PFSK-1 (cell line): ENCODE data around the gene GALNT9.

Experiments used
- FOXP2 ChIP-seq: optimal IDR thresholded peaks from 2 replicates; pipeline ENCODE3; 2011; ENCODE audit warnings: borderline replicate concordance, control low read depth, inconsistent platforms; ENCODE audit not compliant: insufficient read depth; ENCODE audit errors: extremely low read length, extremely low read depth
- POLR2AphosphoS5 ChIP-seq: IDR thresholded peaks from 2 replicates; pipeline ENCODE4 v1.6.1; 2012; ENCODE audit warnings: low read depth, mild to moderate bottlenecking, control low read depth, low read length, moderate library complexity
- SIN3A ChIP-seq: IDR thresholded peaks from 2 replicates; pipeline ENCODE4 v1.6.1; 2012; ENCODE audit warnings: mild to moderate bottlenecking, low read length, moderate library complexity, borderline replicate concordance; ENCODE audit not compliant: insufficient read depth
- TAF1 ChIP-seq: IDR thresholded peaks from 2 replicates; pipeline ENCODE4 v1.6.1; 2012; ENCODE audit warnings: low read length, control low read depth, borderline replicate concordance; ENCODE audit not compliant: insufficient read depth
- TF ChIP-seq, protein P1 (sequence below), 2 experiments: IDR thresholded peaks; 2 replicates each; pipeline versions ENCODE4 v1.6.1 to v1.8.0; 2011 to 2012; ENCODE audit warnings: low read depth in 2 of 2, low read length in 2 of 2, control low read depth in 1 of 2, inconsistent platforms in 1 of 2, mild to moderate bottlenecking in 1 of 2, moderate library complexity in 1 of 2; ENCODE audit not compliant: insufficient read depth in 1 of 2

Gene GALNT9

DNA sequence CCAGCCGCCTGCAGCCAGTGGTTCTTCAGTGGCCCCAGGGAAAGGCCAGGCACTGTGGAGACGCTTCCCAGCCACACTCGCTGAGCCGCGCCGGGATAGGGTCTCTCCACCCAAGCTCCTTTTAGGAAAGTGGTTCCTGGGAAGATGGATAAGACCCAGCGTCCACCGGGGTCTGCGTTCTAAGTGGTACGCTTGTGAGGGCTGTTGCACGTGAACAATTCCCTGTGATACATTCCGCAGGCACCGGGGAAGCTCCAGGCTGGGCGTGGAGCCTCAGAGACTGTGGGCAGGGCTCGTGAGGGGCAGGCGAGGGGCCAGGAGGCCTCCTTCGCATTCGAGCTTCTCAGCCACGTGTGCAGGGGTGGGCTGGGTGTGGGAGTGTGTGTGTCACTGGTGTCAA is 48.4 kb downstream of the GALNT9 start:
- TF ChIP-seq TAF1: no peak
- no peak for TF ChIP-seq FOXP2
- TF ChIP-seq, protein P1, sequence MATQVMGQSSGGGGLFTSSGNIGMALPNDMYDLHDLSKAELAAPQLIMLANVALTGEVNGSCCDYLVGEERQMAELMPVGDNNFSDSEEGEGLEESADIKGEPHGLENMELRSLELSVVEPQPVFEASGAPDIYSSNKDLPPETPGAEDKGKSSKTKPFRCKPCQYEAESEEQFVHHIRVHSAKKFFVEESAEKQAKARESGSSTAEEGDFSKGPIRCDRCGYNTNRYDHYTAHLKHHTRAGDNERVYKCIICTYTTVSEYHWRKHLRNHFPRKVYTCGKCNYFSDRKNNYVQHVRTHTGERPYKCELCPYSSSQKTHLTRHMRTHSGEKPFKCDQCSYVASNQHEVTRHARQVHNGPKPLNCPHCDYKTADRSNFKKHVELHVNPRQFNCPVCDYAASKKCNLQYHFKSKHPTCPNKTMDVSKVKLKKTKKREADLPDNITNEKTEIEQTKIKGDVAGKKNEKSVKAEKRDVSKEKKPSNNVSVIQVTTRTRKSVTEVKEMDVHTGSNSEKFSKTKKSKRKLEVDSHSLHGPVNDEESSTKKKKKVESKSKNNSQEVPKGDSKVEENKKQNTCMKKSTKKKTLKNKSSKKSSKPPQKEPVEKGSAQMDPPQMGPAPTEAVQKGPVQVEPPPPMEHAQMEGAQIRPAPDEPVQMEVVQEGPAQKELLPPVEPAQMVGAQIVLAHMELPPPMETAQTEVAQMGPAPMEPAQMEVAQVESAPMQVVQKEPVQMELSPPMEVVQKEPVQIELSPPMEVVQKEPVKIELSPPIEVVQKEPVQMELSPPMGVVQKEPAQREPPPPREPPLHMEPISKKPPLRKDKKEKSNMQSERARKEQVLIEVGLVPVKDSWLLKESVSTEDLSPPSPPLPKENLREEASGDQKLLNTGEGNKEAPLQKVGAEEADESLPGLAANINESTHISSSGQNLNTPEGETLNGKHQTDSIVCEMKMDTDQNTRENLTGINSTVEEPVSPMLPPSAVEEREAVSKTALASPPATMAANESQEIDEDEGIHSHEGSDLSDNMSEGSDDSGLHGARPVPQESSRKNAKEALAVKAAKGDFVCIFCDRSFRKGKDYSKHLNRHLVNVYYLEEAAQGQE (IDR thresholded peaks at IDR 0.05; ENCODE audit: insufficient read depth in 1 of 2, low read depth in 2 of 2, low read length in 2 of 2): no peak
- TF ChIP-seq SIN3A: no peak
- TF ChIP-seq POLR2AphosphoS5: no peak

DNA sequence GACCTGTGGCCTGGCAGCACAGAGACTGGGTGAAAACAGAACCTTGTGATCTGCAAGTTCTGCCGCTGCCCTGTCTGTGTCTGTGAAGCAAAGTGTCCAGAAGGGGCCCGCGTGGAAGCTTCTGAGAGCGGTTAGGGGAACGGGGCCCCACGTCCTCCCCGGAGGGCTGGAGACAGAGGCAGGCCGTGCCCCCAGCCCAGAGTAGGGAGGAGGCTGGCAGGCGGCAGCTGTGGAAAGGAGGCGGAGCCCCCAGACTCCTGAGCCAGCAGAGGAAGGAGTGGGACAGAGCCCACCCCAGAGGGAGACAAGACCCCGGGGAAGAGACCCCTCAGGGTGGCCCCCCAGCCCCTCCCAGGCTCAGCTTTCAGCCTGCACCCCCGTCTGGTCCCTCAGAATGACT is 49.0 kb downstream of the GALNT9 start:
- TF ChIP-seq TAF1 (no peak), SIN3A (no peak), POLR2AphosphoS5 (no peak), FOXP2 (no peak)
- TF ChIP-seq, protein P1 (IDR thresholded peaks at IDR 0.05; ENCODE audit: insufficient read depth in 1 of 2, low read depth in 2 of 2, low read length in 2 of 2): no peak

DNA sequence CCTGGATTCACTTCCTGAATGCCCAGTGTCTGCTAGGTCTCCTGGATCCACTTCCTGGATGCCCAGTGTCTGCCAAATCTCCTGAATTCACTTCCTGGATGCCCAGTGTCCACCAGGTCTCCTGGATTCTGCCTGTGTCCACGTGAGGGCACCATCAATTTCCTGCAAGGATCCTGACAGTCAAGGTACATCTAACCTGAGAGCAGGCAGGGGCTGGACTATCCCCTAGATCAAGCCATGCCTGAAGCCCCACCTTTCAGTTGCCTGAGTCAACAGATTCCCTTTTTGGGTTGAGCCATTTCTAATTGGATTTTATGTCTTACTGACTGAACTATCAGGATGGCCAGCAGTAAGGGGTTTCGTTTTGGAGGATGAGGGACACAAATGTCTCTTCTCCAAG is 49.5 kb downstream of the GALNT9 start:
- TF ChIP-seq TAF1 (no peak), SIN3A (no peak), FOXP2 (no peak), POLR2AphosphoS5 (no peak)
- TF ChIP-seq, protein P1 (IDR thresholded peaks at IDR 0.05; ENCODE audit: insufficient read depth in 1 of 2, low read depth in 2 of 2, low read length in 2 of 2): no peak

DNA sequence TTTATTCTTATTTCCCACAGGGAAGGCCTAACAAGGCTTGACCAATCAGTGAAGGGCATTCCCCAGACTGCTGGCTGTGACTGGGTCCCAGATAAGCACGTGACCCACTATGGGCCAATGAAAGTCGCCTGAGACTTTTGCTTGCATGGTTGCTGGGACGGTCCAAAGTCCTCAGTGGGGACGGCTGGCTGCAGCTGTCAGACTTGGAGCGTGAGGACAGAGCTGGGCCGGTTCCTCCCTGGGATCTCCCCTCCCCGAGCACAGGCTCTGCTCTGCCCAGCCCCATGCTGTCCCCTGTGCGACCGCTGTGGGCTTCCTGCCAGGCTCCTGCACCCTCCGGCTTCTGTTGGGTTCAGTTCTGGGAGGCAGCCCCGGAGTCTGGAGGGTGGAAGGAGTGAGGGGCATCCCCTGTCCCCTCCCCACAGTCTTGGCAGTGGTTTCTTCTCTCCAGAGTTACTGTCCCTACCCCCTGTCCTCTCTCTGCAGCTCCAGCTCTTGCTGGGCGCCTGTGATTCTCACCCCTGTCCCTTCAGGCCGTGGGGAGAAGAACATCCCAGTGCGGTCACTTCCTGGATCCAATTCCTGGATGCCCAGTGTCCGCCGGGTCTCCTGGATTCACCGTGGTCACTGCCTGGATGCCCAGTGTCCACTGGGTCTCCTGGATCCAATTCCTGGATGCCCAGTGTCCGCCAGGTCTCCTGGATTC is 50.1 kb downstream of the GALNT9 start:
- TF ChIP-seq, protein P1 (IDR thresholded peaks at IDR 0.05; ENCODE audit: insufficient read depth in 1 of 2, low read depth in 2 of 2, low read length in 2 of 2): no peak
- no peak for TF ChIP-seq POLR2AphosphoS5
- TF ChIP-seq FOXP2: no peak
- TF ChIP-seq TAF1: no peak
- no peak for TF ChIP-seq SIN3A
